ENCODE data around the gene FCER2.
"Not testable (repeated sequence)": the region's sequence is repeated elsewhere in the genome, so short reads cannot be mapped to it uniquely, and the experiment has no call there.

The FCER2 gene, protein sequence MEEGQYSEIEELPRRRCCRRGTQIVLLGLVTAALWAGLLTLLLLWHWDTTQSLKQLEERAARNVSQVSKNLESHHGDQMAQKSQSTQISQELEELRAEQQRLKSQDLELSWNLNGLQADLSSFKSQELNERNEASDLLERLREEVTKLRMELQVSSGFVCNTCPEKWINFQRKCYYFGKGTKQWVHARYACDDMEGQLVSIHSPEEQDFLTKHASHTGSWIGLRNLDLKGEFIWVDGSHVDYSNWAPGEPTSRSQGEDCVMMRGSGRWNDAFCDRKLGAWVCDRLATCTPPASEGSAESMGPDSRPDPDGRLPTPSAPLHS

DNA sequence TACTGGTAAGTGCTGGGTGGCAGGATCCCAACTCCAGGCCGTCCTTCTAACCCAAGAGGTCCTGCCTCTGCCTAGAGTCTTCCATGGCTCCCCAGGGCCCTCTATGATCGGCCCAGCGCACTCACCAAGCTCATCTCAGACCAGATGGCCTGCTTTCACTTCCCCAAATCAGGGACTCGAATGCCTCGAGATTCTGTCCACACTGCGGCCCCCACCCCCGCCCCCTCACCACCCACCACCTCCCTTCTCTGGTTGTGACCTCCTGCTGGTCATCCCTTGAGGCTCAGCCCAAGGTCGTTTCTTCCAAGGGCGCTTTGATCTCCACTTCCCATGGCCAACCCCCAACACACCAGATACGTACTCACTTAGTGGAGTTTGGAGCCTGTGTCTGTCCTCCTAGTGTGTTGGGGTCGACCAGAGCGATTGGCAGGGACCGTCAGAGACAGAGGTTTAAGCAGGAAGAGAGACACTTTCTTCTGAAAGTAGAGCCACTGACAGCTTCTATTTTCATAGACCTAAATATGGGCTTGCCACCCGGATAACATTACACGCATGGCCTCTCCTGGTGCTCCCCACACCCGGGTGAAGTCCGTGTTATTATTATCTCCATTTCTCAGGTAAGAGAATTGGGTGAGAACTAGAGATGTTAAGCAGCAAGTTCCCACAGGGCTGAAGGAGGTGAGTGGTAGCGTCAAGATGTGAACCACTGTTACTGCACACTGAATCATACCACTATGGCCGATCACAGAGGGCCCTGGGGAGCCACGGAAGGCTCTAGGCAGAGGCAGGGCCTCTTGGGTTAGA lies at the start of gene FCER2:
Gene FCER2 (minus strand): TSS at position 478 of the 804 bp plus-strand sequence. CDS start 2,371 bp downstream, outside the sequence.
- no peak for DNase-seq (ENCODE audit: low spot score)

DNA sequence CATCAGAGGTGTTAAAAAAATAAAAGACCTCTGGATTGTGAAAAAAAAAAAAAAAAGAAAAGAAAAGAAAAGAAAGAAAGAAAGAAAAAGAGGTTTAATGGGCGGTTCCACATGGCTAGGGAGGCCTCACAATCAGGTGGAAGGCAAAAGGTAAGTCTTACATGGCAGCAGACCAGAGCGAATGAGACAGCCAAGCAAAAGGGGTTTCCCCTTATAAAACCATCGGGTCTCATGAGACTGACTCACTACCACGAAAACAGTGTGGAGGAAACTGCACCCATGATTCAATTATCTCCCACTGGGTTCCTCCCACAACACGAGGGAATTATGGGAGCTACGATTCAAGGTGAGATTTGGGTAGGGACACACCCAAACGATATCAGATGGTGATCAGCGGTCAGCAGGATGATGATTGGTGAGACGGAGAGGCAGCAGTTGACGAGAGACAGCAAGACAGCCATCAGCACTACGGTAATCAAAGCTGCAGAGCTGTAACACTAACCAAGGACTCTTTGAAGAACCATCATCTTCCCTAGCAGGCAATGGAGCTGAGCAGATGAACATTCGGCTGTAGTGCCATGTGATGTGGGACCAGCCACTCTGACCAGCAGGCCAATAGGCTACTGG lies 49.3 kb upstream of the FCER2 start:
- DNase-seq (ENCODE audit: low spot score), result no peak

DNA sequence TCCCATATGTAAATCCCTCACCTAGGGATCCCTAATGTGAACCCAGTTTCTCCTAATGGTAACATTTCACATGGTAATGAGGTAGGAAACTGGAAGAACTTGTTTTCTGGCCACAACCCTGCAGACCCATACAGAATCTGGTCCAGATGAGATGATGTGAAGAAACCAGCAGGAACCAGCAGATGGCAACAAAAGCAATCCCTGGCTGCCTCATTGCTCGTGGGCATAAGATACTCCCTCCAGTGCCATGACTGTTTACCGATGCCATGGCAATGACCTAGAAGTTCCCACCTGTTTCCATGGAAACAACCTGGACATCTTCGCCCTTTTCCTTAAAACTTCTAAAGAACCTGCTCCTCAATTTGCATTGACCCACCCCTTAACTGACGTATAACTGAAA lies 46.8 kb upstream of the FCER2 start:
- no peak for DNase-seq (ENCODE audit: low spot score)

DNA sequence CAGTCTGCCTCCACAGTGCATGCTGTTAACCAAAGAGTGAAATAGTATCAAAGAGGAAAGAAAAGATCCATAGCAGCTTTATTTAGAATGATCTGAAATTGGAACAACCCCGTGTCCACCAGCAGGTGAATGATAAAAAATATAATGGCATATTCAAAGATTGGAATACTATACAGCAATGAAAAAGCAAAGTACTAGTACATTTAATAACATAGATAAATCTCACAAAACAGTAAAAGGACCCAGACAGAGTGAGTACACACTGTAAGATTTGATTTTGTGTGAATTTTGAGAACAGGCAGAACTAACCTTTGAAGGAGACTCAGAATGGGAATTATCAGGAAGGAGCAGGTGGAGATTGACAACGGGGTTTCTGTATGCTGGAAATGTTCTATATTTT lies 46.2 kb upstream of the FCER2 start:
- DNase-seq (ENCODE audit: low spot score), result no peak

DNA sequence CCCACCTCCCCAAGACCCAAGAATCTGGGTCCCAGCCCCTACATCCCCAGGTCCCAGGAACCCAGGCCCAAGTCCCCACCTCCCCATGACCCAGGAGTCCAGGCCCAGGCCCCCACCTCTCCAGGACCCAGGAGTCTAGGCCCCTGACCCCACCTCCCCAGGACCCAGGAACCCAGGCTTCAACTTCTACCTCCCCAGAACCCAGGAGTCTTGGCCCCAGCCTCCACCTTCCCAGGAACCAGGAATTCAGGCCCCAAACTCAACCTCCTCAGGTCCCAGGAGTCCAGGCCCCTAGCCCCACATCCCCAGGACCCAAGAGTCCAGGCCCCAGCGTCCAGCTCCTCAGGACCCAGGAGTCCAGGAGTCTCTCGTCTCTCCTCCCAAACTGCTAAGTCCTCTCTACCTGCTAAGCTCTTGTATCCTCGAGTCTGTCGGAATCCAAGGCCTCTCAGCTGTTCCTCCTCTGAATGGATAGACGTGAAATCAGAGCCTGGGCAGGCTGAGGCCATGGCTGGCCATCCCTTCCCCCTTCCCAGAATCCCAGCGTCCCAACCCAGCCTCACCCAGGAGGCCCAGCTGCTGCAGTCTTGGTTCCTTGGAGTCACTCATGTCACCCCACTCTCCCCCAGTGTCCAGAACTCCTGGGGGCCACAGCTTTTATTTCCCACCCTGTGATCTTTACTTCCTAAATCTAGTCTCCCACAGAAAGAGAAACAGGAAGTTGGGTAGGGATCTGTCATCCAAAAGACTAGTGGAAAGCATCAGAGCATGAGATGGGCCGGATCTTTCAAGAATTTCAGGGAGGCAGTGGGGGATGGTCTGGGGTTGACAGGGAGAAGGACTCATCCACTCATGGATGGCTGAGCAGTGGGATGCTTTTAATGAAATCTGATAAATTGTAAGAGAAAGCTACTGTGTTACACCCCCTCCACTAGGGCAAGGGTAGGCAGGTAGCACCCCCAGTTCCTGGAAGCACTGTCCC lies 45.3 kb upstream of the FCER2 start, which contains the start of gene CD209:
Gene CD209 (minus strand): TSS at position 632 of the 982 bp plus-strand sequence. CDS start 23 bp downstream, at position 609.
- DNase-seq (ENCODE audit: low spot score), result no peak

DNA sequence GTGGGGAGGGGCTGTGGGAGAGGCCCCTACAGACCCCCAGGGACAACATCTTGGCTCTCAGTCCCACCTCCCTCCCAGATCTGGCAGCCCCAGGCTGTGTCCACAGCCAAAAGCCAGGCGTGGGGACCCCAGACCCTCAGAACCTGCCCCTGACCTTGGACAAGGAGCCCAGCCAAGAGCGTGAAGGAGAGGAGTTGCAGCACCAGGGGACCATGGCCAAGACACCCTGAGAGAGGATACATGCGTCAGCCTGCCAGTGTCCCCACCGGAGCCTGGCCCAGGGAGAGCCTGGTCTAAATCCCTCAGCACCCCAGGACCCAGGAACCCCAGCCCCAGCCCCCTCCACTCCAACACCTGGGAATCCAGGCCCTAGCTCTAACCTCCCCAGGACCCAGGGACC lies 44.4 kb upstream of the FCER2 start:
- not testable (repeated sequence) for DNase-seq (ENCODE audit: low spot score)

DNA sequence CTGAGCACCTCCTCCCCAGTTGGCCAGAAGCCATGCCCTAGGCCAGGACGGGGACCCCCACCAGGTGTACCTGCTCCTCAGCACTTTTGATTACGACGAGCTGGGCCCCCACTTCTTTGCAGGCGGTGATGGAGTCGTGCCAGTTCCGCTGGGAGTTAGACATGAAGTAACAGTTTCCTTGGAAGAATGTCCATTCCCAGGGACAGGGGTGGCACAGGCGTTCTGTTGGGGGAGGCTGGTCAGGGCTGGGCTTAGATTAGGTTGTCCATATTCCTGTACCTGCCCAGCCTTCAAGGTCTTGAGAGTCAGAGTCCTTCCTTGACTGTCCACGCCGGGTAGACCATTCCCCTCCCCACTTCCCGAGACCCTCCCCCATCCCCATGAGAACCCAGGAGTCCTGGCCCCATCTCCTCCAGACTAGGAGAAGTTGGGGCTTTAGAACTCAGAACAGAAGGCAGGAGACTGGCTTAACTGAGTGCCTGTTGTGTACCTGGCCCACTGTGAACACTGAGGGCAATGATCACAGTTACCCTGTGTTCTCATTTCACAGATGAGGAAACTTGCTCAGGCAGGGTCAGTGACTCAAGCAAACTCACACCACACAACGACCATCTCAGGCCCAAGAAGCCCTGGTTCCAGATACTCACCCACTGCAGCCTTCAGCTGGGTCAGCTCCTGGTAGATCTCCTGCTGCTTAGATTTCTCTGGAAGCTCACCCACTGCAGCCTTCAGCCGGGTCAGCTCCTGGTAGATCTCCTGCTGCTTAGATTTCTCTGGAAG lies 43.1 kb upstream of the FCER2 start:
- no peak for DNase-seq (ENCODE audit: low spot score)

DNA sequence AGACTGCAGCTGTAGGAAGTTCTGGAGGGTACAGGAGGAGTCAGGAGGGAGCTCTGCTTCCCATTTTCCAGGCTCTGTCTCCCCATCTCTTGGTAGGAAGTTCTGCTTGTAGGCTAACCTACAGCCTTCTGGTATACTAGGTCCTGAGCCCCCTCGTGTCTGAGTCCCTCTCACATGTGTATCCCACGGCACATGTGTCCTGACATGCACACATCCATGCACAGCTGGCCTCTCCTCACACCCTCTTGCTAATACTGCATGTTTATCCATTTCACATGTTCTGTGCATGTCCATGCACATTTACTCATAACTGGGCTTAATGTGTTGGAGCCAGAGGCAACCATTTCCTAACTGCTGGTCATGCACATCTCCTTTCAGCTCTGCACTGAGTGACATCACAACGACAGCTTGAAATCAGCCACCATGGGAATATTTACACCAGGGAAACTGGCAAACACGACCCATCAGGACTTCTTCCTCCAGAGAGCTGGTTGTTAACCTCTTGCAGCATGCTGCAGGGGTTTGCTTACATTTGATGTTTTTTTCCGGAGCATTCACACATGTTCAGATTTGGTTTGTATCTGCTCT lies 42.4 kb upstream of the FCER2 start:
- DNase-seq (ENCODE audit: low spot score), result no peak

DNA sequence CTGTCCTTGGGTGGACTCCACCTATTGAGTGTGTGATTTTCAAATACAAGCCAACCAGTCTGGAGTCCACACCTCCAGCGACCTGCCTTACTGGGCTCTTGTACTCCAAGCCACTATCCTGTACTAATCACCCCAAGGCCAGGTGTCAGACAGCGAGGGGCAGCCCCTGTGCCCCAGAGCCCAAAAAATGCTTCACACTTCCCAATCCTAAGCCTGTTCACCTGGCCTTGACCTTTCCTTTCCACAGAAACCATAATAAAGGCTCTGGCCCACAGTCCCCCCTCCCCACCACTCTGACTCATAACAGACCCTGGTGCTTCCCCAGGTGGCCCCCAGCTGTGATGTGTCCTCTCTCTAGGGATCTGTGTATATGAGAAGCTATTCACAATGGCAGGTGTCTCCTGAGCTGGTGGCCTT lies 41.5 kb upstream of the FCER2 start:
- DNase-seq (ENCODE audit: low spot score), result no peak

DNA sequence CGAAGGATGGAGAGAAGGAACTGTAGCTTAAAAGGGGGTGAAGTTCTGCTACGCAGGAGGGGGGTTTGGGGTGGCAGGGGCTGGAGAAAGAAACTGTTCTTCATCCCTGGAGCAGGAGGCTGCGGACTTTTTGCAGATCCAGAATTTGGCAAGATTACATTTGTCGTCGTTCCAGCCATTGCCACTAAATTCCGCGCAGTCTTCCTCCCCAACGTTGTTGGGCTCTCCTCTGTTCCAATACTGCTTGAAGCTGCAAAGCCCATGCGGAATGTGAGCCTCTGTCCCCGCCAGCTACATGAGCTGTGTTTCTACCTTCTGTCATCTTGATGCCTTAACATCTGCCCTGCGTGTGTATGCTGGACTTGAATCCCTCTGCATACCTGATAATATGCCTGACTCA lies 41.1 kb upstream of the FCER2 start:
- no peak for DNase-seq (ENCODE audit: low spot score)

DNA sequence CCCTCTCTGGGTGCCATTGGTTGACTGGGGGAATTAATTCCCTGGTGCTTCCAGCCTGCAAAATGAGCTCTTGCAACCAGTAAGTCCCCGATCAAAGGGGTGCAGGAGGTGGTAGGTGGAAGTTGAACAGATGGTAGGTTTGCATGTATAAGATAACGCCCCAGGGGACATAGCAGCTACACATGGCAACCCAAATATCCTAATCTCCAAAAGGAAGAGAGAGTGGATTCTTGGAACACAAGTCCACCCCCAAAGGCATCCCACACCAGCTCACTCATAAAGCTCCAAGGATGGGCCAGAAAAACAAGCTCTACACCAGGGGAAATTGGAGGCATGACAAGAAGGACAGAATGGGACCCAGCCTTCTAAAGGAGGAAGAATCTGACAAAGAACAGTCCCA lies 40.6 kb upstream of the FCER2 start:
- DNase-seq (ENCODE audit: low spot score), result no peak

DNA sequence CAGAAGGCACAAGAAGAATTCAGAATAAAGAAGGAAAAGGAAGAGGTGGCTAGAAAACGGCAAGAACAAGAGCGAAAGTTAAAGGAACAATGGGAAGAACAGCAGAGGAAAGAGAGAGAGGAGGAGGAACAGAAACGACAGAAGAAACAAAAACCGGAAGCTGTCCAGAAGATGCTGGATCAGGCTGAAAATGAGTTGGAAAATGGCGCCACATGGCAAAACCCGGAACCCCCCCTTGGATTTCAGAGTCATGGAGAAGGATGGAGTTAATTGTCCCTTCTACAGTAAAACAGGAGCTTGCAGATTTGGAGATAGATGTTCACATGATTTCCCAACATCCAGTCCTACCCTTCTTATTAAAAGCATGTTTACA lies 38.7 kb upstream of the FCER2 start:
- DNase-seq (ENCODE audit: low spot score), result no peak

DNA sequence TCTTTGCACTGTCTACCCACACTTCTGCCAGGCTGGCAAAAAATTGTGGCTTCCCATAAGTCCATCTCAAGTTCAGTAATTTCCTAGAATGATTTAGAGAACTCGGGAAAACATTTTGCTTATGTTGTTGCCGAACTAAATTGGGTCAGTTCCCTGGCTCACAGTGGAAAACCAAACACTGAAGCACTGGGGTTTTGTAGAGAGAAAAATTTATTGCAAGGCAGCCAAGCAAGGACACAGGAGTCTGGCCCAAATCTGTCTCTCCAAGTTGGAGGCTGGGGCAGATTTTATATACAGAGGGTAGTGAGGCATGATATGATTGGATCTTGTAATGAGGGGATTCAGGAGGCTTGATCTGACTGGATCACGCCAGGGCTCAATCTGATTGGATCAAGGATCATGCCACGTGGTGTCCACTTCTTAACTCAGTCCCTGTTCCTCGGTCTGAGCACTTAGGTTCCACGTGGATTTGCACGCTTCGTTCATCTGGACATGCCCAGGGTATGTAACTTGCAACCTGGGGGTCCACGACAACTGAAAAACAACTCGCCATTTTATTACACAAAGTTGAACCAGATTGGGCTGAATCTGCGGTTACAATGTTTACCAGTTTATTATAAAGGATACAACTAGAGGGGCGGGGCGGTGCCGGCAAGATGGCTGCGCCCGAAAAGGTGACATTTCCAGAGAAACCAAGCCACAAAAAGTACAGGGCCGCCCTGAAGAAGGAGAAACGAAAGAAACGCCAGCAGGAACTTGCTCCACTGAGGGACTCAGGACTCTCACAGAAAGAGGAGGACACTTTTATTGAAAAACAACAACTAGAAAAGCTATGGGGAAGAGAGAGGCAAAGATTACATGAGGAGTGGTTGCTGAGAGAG lies 38.1 kb upstream of the FCER2 start:
- DNase-seq (ENCODE audit: low spot score), result no peak

DNA sequence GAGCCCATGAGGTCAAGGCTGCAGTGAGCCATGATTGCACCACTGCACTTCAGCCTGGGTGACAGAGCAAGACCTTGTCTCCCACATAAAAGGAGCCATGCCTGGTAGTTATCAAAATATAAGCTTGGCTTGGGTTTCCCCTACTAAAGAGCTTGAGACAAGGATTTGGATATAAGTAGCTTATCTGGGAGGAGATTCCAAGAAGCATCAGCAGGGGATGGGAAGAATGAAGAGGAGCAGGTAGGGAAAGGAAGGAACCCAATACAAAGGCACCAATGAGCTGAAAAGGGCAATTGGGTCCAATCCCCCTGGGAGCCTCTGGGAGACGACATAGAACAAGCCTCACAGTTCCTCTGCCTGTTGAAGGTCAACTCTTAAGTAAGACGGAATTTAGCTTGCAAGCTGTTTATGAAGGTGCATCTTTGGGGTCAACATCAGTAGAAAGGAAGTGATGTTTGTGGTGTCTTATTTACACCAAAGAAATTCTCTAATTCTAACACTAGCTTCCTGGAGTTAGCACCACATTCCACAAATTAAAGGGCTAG lies 37.4 kb upstream of the FCER2 start:
- no peak for DNase-seq (ENCODE audit: low spot score)

DNA sequence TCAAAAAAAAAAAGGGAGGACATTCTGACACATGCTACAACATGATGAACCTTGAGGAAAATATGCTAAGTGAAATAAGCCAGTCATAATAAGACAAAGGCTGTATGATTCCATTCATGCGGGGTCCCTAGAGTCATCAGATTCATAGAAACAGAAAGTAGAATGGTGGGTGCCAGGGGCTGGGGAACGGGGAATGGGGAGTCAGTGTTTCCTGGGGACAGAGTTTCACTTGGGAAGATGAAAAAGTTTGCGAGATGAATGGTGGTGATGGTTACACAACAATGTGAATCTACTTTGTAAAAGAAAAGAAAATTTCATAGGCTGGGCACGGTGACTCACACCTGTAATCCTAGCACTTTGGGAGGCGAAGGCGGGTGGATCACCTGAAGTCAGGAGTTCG lies 36.1 kb upstream of the FCER2 start:
- no peak for DNase-seq (ENCODE audit: low spot score)

DNA sequence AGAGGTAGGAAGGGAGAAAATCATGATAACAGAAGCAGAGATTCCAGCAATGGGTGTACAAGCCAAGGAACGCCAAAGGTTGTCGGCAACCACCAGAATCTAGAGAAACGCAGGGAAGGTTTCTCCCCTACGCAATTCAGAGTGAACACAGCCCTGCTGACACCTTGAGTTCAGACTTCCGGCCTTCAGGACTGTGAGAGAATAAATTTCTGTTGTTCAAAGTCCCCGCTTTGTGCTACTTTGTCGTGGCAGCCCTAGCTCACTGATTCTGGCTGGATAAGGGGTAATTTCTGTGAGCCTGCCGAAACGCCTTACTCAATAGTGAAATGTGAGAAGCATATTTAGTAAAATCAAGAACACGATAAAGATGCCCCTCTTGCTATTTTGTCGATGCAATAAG lies 35.3 kb upstream of the FCER2 start:
- DNase-seq (ENCODE audit: low spot score), result no peak

DNA sequence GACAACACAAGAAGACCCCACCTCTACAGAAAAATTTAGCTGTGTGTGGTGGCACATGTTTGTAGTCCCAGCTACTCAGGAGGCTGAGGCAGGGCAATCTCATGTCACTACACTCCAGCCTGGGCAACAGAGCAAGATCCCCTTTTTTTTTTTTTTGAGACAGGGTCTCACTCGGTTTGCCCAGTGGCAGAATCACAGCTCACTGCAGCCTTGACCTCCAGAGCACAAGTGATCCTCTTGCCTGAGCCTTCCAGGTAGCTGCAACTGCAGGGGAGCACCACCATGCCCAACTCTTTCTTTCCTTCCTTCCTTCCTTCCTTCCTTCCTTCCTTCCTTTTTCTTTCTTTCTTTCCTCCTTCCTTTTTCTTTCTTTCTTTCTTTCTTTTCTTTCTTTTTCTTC lies 34.2 kb upstream of the FCER2 start:
- DNase-seq (ENCODE audit: low spot score), result no peak

DNA sequence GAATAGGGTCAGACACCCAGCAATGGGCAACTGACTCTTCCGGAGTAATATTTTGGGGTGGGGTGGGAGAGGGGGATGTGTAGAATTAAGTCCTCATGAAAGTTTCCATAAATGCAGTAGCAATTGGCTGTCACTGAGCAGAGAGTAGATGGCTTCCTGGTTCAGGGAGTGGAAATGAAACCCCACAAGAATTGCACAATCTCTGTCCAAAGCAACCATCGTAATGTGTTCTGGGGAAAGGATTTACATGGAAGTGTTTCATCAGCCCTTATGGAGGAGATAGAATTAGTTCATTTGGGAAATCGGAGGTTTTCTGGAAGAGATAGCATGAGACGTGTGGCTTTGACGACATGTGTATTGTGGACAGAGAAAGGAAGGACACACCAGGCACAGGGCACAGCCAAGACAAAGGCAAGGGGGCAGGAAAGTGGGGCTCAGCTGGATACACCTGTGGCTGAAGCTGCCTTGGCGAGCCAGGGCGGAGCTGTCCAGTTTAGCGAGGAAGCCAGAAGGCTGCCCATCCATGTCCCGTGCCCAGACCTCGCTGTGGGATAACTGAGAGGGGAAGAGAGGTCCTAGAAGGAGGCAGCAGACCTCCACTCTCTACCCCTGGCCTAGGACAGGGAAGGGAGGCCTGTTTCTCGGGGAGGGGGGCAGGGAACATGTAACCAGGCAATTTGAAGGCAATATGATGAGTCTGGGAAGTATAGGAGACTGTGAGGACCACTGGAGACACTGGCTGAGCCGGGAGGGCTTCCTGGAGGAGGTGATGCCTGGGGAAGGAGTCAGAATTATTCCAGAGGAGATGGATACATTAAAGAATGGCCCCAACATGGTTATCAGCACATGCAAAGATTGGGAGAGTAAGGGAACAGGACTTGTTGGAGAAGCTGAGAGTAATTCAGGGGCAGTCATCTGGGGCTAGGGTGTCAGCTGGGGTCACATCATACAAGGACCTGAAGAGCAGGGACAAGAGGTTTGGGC lies 32.6 kb upstream of the FCER2 start:
- DNase-seq (ENCODE audit: low spot score), result no peak
